ENCODE data around the gene VMO1.

The VMO1 gene

DNA sequence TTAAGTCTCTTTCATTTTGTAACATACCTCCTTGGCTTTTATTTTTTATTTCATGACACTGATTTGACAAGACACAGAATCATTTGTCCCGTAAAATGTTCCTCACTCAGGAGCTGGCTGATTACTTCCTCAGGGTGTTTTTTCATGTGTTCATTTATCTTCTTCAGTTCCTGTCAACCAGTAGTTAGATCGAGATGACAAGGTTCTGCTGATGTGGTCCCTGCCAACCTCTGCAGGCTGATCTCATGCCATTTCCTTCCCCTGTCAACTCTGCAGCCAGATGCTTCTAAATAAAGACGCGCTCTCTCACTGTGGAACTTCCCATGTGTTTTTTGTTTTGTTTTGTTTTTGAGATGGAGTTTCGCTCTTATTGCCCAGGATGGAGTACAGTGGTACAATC is 38.3 kb downstream of the VMO1 start:
- H2AFZ ChIP-seq (ENCODE audit: low read depth), result no peak overlapping the region
- H3K36me3 ChIP-seq (ENCODE audit: insufficient read depth), result no peaks in the 10 kb centered on the region
- no peaks in the 10 kb centered on the region for H3K79me2 ChIP-seq (ENCODE audit: insufficient read depth, low read depth)
- H3K9ac ChIP-seq, result no peak overlapping the region
- TF ChIP-seq, protein P1, sequence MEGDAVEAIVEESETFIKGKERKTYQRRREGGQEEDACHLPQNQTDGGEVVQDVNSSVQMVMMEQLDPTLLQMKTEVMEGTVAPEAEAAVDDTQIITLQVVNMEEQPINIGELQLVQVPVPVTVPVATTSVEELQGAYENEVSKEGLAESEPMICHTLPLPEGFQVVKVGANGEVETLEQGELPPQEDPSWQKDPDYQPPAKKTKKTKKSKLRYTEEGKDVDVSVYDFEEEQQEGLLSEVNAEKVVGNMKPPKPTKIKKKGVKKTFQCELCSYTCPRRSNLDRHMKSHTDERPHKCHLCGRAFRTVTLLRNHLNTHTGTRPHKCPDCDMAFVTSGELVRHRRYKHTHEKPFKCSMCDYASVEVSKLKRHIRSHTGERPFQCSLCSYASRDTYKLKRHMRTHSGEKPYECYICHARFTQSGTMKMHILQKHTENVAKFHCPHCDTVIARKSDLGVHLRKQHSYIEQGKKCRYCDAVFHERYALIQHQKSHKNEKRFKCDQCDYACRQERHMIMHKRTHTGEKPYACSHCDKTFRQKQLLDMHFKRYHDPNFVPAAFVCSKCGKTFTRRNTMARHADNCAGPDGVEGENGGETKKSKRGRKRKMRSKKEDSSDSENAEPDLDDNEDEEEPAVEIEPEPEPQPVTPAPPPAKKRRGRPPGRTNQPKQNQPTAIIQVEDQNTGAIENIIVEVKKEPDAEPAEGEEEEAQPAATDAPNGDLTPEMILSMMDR (conservative IDR thresholded peaks at IDR 0.05; ENCODE audit: low read depth, low read length), result no peak
- H3K27me3 ChIP-seq (ENCODE audit: insufficient read depth, low read depth), result no peaks in the 10 kb centered on the region
- no peaks in the 10 kb centered on the region for H3K4me1 ChIP-seq (ENCODE audit: low read depth, poor library complexity, severe bottlenecking)
- H3K4me3 ChIP-seq (IDR thresholded peaks at IDR 0.05; ENCODE audit: insufficient read depth, low read depth, low read length), result no peak overlapping the region
- no peaks in the 10 kb centered on the region for H4K20me1 ChIP-seq (ENCODE audit: insufficient read depth)
- no peak overlapping the region for H3K27ac ChIP-seq
- H3K4me2 ChIP-seq, result no peak overlapping the region

DNA sequence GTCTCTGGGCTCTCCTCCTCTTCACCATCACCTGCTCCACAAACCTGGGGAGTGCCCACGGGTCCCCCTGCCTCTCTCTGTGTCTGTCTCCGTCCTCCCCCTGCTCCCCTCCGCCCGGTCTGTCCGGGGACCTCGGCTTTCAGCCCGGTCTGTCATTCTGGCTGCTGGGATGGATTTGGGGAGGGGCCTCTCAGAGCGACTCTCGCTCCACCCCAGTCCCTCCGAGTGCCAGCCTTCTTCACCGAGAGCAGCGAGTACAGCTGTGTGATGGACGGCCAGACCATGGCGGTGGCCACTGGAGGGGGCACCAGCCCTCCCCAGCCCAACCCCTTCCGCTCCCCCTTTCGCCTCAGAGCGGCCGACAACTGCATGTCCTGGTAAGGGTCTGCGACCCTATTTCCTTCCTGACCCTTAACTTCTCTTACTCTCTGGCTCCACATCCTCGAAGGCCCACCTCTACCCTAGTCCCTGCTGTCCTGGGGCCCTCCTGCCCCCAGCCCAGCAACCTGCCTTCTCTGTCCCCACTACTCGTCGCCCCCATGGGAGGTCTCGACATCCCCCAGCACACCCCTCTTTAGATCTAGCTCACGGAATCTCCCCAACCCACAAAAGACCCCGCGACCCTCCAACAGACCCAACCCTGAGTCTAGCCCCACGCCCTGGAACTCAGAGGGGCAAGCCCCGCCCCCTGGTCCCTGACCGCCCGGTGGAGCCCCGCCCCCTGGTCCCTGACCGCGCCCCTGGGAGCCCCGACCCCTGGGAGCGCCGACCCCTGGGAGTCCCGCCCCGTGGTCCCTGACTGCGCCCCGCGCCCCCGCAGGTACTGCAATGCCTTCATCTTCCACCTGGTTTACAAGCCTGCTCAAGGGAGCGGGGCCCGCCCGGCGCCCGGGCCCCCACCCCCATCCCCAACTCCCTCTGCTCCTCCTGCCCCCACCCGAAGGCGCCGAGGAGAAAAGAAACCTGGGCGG is 40.9 kb downstream of the VMO1 start:
- no peak overlapping the region for H3K4me2 ChIP-seq
- TF ChIP-seq, protein P1 (conservative IDR thresholded peaks at IDR 0.05; ENCODE audit: low read depth, low read length), result no peak
- H3K36me3 ChIP-seq (ENCODE audit: insufficient read depth), result no peaks in the 10 kb centered on the region
- no peaks in the 10 kb centered on the region for H4K20me1 ChIP-seq (ENCODE audit: insufficient read depth)
- no peaks in the 10 kb centered on the region for H3K4me1 ChIP-seq (ENCODE audit: low read depth, poor library complexity, severe bottlenecking)
- H3K9ac ChIP-seq, result no peak overlapping the region
- no peak overlapping the region for H3K4me3 ChIP-seq (IDR thresholded peaks at IDR 0.05; ENCODE audit: insufficient read depth, low read depth, low read length)
- no peaks in the 10 kb centered on the region for H3K79me2 ChIP-seq (ENCODE audit: insufficient read depth, low read depth)
- no peaks in the 10 kb centered on the region for H3K27me3 ChIP-seq (ENCODE audit: insufficient read depth, low read depth)
- H3K27ac ChIP-seq, result no peak overlapping the region
- H2AFZ ChIP-seq (ENCODE audit: low read depth), result no peak overlapping the region

DNA sequence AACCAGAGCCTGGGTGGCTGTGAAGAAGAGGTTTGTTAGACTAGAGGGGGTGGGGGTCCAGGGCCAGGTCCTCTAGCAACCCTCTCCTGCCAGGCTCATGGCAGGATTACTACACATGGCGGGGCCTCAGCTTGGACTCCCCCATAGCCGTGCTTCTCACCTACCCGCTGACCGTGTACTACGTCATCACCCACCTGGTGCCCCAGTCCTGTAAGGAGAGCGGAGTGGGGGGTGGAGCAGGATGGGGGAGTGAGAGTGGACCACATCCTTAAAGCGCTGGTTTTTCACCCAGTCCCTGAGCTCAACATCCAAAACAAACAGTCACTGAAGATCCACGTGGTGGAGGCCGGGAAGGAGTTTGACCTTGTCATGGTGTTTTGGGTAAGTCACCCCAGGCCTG is 42.3 kb downstream of the VMO1 start:
- no peak overlapping the region for H3K4me2 ChIP-seq
- no peak overlapping the region for H3K4me3 ChIP-seq (IDR thresholded peaks at IDR 0.05; ENCODE audit: insufficient read depth, low read depth, low read length)
- no peaks in the 10 kb centered on the region for H3K79me2 ChIP-seq (ENCODE audit: insufficient read depth, low read depth)
- H3K36me3 ChIP-seq (ENCODE audit: insufficient read depth), result no peaks in the 10 kb centered on the region
- H3K9ac ChIP-seq, result no peak overlapping the region
- 0 out of 2 replicates have a peak, but pooled peaks cover 2% of the 10 kb centered on the region for H3K27me3 ChIP-seq (ENCODE audit: insufficient read depth, low read depth)
- no peaks in the 10 kb centered on the region for H3K4me1 ChIP-seq (ENCODE audit: low read depth, poor library complexity, severe bottlenecking)
- TF ChIP-seq, protein P1 (conservative IDR thresholded peaks at IDR 0.05; ENCODE audit: low read depth, low read length), result no peak
- no peak overlapping the region for H3K27ac ChIP-seq
- no peak overlapping the region for H2AFZ ChIP-seq (ENCODE audit: low read depth)
- H4K20me1 ChIP-seq (ENCODE audit: insufficient read depth), result no peaks in the 10 kb centered on the region

DNA sequence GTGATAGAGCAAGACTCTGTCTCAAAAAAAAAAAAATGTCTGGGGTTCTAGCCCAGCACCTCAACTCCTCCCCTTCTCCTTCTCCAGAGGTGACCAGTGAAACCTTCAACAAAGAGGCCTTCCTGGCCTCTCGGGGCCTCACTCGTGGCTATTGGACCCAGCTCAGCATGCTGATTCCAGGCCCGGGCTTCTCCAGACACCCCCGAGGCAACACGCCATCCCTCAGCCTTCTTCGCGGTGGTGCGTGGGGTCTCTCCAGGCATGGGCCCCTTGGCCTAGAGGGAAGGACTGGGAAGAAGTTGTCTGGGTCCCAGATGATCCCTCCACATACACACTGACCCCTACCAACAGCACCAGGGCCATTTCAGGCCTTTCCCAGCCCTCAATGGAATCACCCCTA is 42.9 kb downstream of the VMO1 start:
- no peak overlapping the region for H3K4me2 ChIP-seq

More for the DNA sequence above, 42.9 kb downstream of the VMO1 start:
- Histone ChIP-seq H4K20me1 (ENCODE audit: insufficient read depth) (no peaks in the 10 kb centered on the region), H3K79me2 (ENCODE audit: insufficient read depth, low read depth) (no peaks in the 10 kb centered on the region), H3K27ac (no peak overlapping the region), H3K36me3 (ENCODE audit: insufficient read depth) (no peaks in the 10 kb centered on the region), H3K4me3 (IDR thresholded peaks at IDR 0.05; ENCODE audit: insufficient read depth, low read depth, low read length) (no peak overlapping the region), H2AFZ (ENCODE audit: low read depth) (no peak overlapping the region), H3K4me1 (ENCODE audit: low read depth, poor library complexity, severe bottlenecking) (no peaks in the 10 kb centered on the region), H3K27me3 (ENCODE audit: insufficient read depth, low read depth) (0 out of 2 replicates have a peak, but pooled peaks cover 2% of the 10 kb centered on the region), H3K9ac (no peak overlapping the region)
- TF ChIP-seq, protein P1 (conservative IDR thresholded peaks at IDR 0.05; ENCODE audit: low read depth, low read length), result no peak
